Dedifferentiated amniotic fluid mesenchymal stem cell (primary cell): ENCODE results near the gene SEZ6.

ENCODE experiments used
- DNase-seq: peaks from one replicate; pipeline ENCODE4 v3.0.0-alpha.2; 2016; ENCODE audit errors: extremely low spot score

SEZ6 gene

GRCh38 chr17:29034510-29034909 is 28.7 kb upstream of the SEZ6 start:
- no peak for DNase-seq

- no peak for DNase-seq
Observed at GRCh38 chr17:29032857-29033197, 27.0 kb upstream of the SEZ6 start.

GRCh38 chr17:29032013-29032856 is 26.4 kb upstream of the SEZ6 start:
- no peak for DNase-seq

- no peak for DNase-seq
Observed at GRCh38 chr17:29031488-29031887, 25.7 kb upstream of the SEZ6 start.

GRCh38 chr17:29024316-29024952 is 18.6 kb upstream of the SEZ6 start:
- DNase-seq, result no peak

- DNase-seq, result no peak
Observed at GRCh38 chr17:29022074-29022473, 16.2 kb upstream of the SEZ6 start.

GRCh38 chr17:29021226-29021625 is 15.4 kb upstream of the SEZ6 start:
- DNase-seq, result no peak

- no peak for DNase-seq
Observed at GRCh38 chr17:29020576-29020975, 14.7 kb upstream of the SEZ6 start.

GRCh38 chr17:29019475-29020181 is 13.8 kb upstream of the SEZ6 start:
- DNase-seq, result no peak

GRCh38 chr17:29018788-29019474 is 13.1 kb upstream of the SEZ6 start:
- no peak for DNase-seq

- DNase-seq, result no peak
Observed at GRCh38 chr17:29016345-29017210, 10.7 kb upstream of the SEZ6 start.

GRCh38 chr17:29014716-29015115 is 8.9 kb upstream of the SEZ6 start:
- no peak for DNase-seq

- DNase-seq, result no peak
Observed at GRCh38 chr17:29012535-29012934, 6.7 kb upstream of the SEZ6 start.

- no peak for DNase-seq
Observed at GRCh38 chr17:29010586-29010985, 4.8 kb upstream of the SEZ6 start.

- DNase-seq, result no peak
Observed at GRCh38 chr17:29010129-29010528, 4.3 kb upstream of the SEZ6 start.

GRCh38 chr17:29008591-29008990 is 2.8 kb upstream of the SEZ6 start:
- no peak for DNase-seq

GRCh38 chr17:29007860-29008455 is 2.1 kb upstream of the SEZ6 start:
- no peak for DNase-seq

GRCh38 chr17:29007456-29007855 is 1.6 kb upstream of the SEZ6 start:
- DNase-seq, result no peak

GRCh38 chr17:29004081-29004692 is 1.6 kb downstream of the SEZ6 start:
- DNase-seq, result no peak

GRCh38 chr17:29003289-29003688 is 2.5 kb downstream of the SEZ6 start:
- DNase-seq, result no peak
